Transverse colon (tissue), 4 donors: ENCODE data around the gene AFG3L2. TPM values are rescaled to one million over a fixed set of nuclear protein-coding genes. Genes with fewer than 3 reads are reported as not detected.

ENCODE experiments used
- DNase-seq: peaks from one replicate; pipeline ENCODE4 v3.0.0-alpha.2; 2019
- H3K27ac ChIP-seq, 4 donors: fragments of 200-600 bp; sonication (generic); 2 replicates each; pipeline ENCODE4 v1.5.1; 2016 to 2018; ENCODE audit warnings: inconsistent platforms in 4 of 4
- H3K27me3 ChIP-seq: fragments of 200-600 bp; sonication (generic); 2 replicates; pipeline ENCODE4 v1.5.1; 2017; ENCODE audit warnings: inconsistent platforms
- H3K36me3 ChIP-seq, 4 donors: fragments of 200-600 bp; sonication (generic); 2 replicates each; pipeline ENCODE4 v1.5.1; 2017 to 2019; ENCODE audit warnings: inconsistent platforms in 4 of 4
- H3K4me1 ChIP-seq, 4 donors: fragments of 200-600 bp; sonication (generic); 2 replicates each; pipeline ENCODE4 v1.5.1; 2017 to 2020; ENCODE audit warnings: inconsistent platforms in 4 of 4
- H3K4me3 ChIP-seq, 4 donors: fragments of 200-600 bp; sonication (generic); 1 replicate in 1 of 4; 2 replicates in 3 of 4; pipeline versions ENCODE4 v1.5.1 to v1.6.1; 2017 to 2019; ENCODE audit warnings: inconsistent platforms in 4 of 4
- H3K9me3 ChIP-seq, 2 donors: fragments of 200-600 bp; sonication (generic); 2 replicates each; pipeline ENCODE4 v1.5.1; 2017 to 2019; ENCODE audit warnings: inconsistent platforms in 2 of 2
- EP300 ChIP-seq: sonication (generic); formaldehyde crosslinking; IDR thresholded peaks from one replicate; pipeline ENCODE4 v1.6.1; 2017; ENCODE audit warnings: antibody characterized with exemption, low read depth
- POLR2A ChIP-seq: fragments of 450-650 bp; IDR thresholded peaks from one replicate; pipeline ENCODE4 v1.6.1; 2016; ENCODE audit warnings: antibody characterized with exemption, mild to moderate bottlenecking, moderate library complexity
- POLR2AphosphoS5 ChIP-seq, 3 donors: sonication (generic); formaldehyde crosslinking; IDR thresholded peaks; one replicate each; pipeline ENCODE4 v1.6.1; 2016; ENCODE audit warnings: antibody characterized with exemption in 3 of 3
- WGBS, 2 donors: methylation state at CpG; one replicate each; pipeline ENCODE4 v1.1.5; 2018; ENCODE audit warnings: low coverage in 1 of 2; 5-methylcytosine and 5-hydroxymethylcytosine counted together
- in situ Hi-C, 4 donors: fragments of 200-750 bp; cut with MboI; loops; one replicate each; pipeline versions ENCODE4 v1.15.0 to v1.15.1; 2017; ENCODE audit warnings: low sequenced_read_pairs in 3 of 4, low pct_ligation_motif_present in 1 of 4, low pct_unique_long_range_greater_than_20kb in 1 of 4
- intact Hi-C: fragments of 100-400 bp; cut with DNase I; formaldehyde crosslinking; loops from one replicate; pipeline ENCODE4 v1.15.1; 2023; ENCODE audit warnings: low total_unique reads
- total RNA-seq, 4 donors: library from RNA; depleted of rRNA; stranded (reverse); fragments of >200 nt; gene quantifications; one replicate each; pipeline ENCODE4 v1.1.0, GENCODE V29; 2016
- TF ChIP-seq, protein P1 (sequence below), 5 experiments: fragments of 200-600 bp in 3 of 5; fragments of 450-650 bp in 2 of 5; sonication (generic) in 3 of 5; IDR thresholded peaks; 1 replicate in 2 of 5; 2 replicates in 3 of 5; pipeline ENCODE4 v1.5.1; 2016 to 2017; ENCODE audit warnings: antibody characterized with exemption in 5 of 5, inconsistent platforms in 3 of 5, mild to moderate bottlenecking in 2 of 5, moderate library complexity in 1 of 5

The AFG3L2 gene
- total RNA-seq, 4 donors from 2014 or later, result 74.1 to 95.6 (median 92.6) TPM

DNA sequence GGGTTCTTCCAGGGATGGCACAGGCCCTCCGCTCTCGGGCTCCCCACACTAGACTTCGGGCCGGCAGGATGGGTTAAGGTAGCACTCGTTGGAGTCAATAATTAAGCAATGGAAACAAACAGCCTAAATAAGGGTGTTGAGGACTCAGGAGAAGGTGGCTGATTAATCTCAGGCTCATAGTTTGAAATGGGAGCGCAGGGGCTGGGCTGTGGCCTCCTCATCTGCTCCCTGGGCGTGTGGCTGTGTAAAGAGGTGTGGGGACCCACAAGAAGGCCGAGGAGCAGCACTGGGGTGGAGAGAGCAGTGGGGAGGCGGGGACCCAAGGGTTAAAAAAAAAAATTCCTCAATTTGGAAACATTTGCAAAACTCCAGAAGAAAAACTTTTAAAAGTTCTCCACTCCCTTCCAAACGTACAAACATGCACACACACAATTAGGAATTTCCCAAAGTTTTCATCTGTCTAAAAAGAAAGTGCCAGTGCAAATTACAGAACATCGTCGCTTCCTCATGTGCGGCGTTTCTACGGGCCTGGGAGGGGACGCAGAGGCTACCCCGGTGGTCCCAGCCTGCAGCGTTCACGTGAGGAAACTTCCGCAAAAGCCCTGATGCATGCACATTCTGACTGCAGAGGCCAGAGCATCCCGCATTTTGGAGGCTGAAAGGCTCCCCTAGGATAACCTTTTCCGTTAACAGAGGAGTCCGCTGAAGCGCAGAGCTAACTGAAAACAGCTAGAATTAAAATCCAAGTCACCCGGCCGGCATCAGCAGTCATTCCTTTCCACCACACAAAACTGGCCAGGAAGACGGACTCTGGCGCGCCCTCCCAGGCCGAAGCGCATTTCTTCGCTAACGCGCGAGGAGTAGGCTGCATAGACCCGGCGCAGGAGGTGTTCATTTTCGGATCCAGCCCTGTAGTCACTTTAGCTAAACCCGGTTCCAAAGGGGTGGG, 70.0 kb downstream of the AFG3L2 start:
- H3K4me3 ChIP-seq, result peak overlapping the region; percentile 37 to 76 (median 70)
- peak overlapping the region; percentile 93 to 99 (median 94) for H3K27ac ChIP-seq
- WGBS, 2 donors, result 17 to 22% methylated on average over 15 to 38 of the region's 39 CpGs
- no peak for TF ChIP-seq EP300
- TF ChIP-seq, protein P1, sequence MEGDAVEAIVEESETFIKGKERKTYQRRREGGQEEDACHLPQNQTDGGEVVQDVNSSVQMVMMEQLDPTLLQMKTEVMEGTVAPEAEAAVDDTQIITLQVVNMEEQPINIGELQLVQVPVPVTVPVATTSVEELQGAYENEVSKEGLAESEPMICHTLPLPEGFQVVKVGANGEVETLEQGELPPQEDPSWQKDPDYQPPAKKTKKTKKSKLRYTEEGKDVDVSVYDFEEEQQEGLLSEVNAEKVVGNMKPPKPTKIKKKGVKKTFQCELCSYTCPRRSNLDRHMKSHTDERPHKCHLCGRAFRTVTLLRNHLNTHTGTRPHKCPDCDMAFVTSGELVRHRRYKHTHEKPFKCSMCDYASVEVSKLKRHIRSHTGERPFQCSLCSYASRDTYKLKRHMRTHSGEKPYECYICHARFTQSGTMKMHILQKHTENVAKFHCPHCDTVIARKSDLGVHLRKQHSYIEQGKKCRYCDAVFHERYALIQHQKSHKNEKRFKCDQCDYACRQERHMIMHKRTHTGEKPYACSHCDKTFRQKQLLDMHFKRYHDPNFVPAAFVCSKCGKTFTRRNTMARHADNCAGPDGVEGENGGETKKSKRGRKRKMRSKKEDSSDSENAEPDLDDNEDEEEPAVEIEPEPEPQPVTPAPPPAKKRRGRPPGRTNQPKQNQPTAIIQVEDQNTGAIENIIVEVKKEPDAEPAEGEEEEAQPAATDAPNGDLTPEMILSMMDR (IDR thresholded peaks at IDR 0.05), result no peak
- TF ChIP-seq POLR2A, result no peak
- no peak for TF ChIP-seq POLR2AphosphoS5 (IDR thresholded peaks at IDR 0.05)
- in situ Hi-C loops (no loop called here), intact Hi-C loops (loop anchor here (2.0 kb wide), 1 partner anchor 28 kb away; no protein-coding TSS in a partner anchor)
- H3K9me3 ChIP-seq, result no peaks in the 10 kb centered on the region
- DNase-seq, result peak; percentile 42
- peaks cover 52% of the 10 kb centered on the region for H3K27me3 ChIP-seq
- H3K4me1 ChIP-seq, result peaks cover 0 to 39% (median 12%) of the 10 kb centered on the region in 4 donors
- H3K36me3 ChIP-seq, result peaks cover 0 to 4% (median 1%) of the 10 kb centered on the region in 4 donors

DNA sequence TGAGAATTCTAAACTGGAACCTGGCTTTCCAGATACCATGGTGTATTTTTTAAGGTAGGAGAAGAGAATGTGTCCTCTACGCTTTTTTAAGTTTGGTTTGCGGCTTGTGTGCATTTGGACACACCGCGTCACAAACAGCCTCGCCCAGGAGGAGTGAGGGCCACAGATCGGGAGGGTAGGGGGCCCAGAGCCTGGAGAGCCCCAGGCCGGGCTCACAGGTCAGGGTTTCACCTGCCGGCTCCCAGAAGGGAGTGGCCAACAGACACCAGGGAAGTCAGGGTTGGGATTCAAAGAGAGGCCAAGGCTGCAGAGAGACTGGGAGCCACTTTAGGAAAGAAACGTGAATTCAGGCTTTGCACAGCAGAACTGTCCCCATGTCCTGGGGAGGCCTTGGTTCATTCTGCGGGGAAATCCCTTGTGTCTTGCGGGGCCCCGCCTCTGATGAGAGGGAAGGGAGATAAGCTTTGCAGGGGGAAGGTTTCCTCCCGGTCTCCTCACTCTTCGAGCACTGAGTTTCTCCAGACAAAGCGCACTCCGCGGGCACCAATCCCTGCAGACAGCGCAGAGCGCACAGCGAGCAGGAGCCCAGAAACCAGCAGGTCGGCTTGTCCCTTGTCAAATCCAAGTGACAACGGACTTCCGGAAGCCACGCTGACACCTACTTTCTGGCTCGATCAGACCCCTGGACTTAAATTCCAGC, 70.9 kb downstream of the AFG3L2 start:
- DNase-seq, result no peak
- Histone ChIP-seq H3K36me3 (no peaks in the 10 kb centered on the region), H3K9me3 (no peaks in the 10 kb centered on the region), H3K27me3 (peaks cover 52% of the 10 kb centered on the region), H3K4me1 (peaks cover 0 to 39% (median 12%) of the 10 kb centered on the region in 4 donors), H3K27ac (peak overlapping the region in 3 of 4 donors; percentile 93 to 99 (median 95)), H3K4me3 (no peak overlapping the region)
- intact Hi-C loops (loop anchor here (2.0 kb wide), 1 partner anchor 27 kb away; no protein-coding TSS in a partner anchor), in situ Hi-C loops (no loop called here)
- TF ChIP-seq EP300, result no peak
- TF ChIP-seq POLR2A, result no peak
- 29 to 55% methylated on average over 4 to 25 of the region's 25 CpGs for WGBS, 2 donors

DNA sequence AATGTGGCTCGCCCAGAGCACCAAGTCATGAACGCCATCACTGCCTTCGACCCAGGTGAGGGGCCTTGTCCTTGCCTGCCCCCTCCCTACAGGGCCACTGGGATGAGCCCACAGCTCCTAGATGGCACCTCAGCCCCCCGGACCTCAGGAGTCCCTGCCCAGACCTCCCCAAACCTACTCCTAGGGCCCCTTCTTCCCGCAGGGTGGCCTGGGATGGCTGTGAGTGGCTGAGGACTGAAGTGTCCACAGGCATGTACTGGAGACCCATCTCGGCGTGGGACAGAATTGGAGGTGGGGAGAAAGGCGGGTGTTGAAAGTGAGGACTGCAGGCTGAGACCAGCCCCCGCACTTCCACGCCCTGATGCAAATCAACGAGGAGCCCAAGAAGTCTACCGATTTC, 71.8 kb downstream of the AFG3L2 start:
- WGBS, 2 donors, result 64 to 70% methylated on average over 4 to 12 of the region's 12 CpGs
- intact Hi-C loops, result no loop called here
- in situ Hi-C loops, result no loop called here
- H3K36me3 ChIP-seq, result no peaks in the 10 kb centered on the region
- no peak overlapping the region for H3K27ac ChIP-seq
- peaks cover 52% of the 10 kb centered on the region for H3K27me3 ChIP-seq
- H3K4me1 ChIP-seq, result peaks cover 0 to 39% (median 10%) of the 10 kb centered on the region in 4 donors
- TF ChIP-seq EP300, result no peak
- TF ChIP-seq POLR2A, result no peak
- TF ChIP-seq, protein P1 (IDR thresholded peaks at IDR 0.05), result no peak
- TF ChIP-seq POLR2AphosphoS5 (IDR thresholded peaks at IDR 0.05), result no peak
- DNase-seq, result no peak
- no peaks in the 10 kb centered on the region for H3K9me3 ChIP-seq
- no peak overlapping the region for H3K4me3 ChIP-seq

DNA sequence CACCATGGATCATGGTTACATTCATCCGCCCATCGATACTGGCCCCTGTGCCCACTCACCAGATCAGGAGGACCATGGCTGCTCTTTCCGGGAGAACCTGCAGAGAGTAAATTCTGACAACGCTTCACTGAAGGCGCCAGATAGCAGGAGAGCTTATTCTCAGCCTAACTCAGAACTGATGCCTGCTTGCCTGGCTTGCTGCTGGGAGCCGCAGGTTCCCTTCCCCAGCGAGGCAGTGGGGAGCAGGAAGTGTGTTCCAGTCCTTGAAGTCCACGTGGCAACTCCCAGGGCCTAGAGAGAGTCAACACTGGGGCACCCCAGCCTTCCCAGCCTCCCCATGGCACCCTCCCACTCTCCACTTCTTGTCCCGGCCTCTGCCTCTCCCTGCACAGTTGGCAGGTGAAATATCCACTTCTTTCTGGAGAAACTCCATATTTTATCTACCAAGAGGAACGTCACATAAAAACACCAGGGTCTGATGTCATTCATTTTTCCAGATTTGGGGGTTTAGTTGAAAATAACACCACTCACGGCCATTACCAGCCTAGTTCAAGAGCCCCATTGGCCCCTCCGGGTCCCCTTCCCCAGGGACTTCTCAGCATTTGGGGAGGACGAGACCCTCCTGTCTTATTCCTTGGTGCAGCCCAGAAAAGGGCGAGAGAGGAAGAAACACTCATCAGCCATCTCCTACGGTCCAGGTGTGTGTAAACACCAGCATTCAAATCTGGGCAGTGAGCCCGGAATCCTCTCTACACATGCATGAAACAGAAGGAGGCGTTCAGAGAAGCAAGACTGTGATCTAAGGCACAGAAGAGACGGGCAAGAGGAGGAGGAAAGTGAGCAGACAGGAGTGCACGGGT, 72.4 kb downstream of the AFG3L2 start:
- no peak overlapping the region for H3K27ac ChIP-seq
- H3K4me1 ChIP-seq, result peaks cover 0 to 34% (median 10%) of the 10 kb centered on the region in 4 donors
- intact Hi-C loops (no loop called here), in situ Hi-C loops (no loop called here)
- H3K27me3 ChIP-seq, result peaks cover 48% of the 10 kb centered on the region
- H3K36me3 ChIP-seq, result no peaks in the 10 kb centered on the region
- WGBS, 2 donors, result 47 to 53% methylated on average over 4 to 19 of the region's 19 CpGs
- DNase-seq, result peak; percentile 35
- H3K9me3 ChIP-seq, result no peaks in the 10 kb centered on the region
- no peak overlapping the region for H3K4me3 ChIP-seq
- TF ChIP-seq EP300 (no peak), POLR2A (no peak), POLR2AphosphoS5 (IDR thresholded peaks at IDR 0.05) (no peak)
- TF ChIP-seq, protein P1 (IDR thresholded peaks at IDR 0.05), result no peak
